ENCODE results near the gene GABRP. TPM values are rescaled to one million over a fixed set of nuclear protein-coding genes. Genes with fewer than 3 reads are reported as not detected.

Gene GABRP
- total RNA-seq, 4 donors from 2014 or later: 3.0 to 40.8 (median 19.3) TPM

GRCh38 chr5:170857066-170857465, 73.5 kb downstream of the GABRP start:
- 86 to 87% methylated on average over 2 of the region's 2 CpGs for WGBS, 2 donors
- no peak overlapping the region for H3K4me3 ChIP-seq (ENCODE audit: low read depth, poor library complexity, severe bottlenecking)
- intact Hi-C loops (cut with DNase I; ENCODE audit: low total_unique reads): no loop called here
- TF ChIP-seq, protein P1, sequence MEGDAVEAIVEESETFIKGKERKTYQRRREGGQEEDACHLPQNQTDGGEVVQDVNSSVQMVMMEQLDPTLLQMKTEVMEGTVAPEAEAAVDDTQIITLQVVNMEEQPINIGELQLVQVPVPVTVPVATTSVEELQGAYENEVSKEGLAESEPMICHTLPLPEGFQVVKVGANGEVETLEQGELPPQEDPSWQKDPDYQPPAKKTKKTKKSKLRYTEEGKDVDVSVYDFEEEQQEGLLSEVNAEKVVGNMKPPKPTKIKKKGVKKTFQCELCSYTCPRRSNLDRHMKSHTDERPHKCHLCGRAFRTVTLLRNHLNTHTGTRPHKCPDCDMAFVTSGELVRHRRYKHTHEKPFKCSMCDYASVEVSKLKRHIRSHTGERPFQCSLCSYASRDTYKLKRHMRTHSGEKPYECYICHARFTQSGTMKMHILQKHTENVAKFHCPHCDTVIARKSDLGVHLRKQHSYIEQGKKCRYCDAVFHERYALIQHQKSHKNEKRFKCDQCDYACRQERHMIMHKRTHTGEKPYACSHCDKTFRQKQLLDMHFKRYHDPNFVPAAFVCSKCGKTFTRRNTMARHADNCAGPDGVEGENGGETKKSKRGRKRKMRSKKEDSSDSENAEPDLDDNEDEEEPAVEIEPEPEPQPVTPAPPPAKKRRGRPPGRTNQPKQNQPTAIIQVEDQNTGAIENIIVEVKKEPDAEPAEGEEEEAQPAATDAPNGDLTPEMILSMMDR (IDR thresholded peaks at IDR 0.05): no peak
- no peak for TF ChIP-seq POLR2A (IDR thresholded peaks at IDR 0.05)
- DNase-seq (ENCODE audit: low spot score in 2 of 2): no peak

DNA sequence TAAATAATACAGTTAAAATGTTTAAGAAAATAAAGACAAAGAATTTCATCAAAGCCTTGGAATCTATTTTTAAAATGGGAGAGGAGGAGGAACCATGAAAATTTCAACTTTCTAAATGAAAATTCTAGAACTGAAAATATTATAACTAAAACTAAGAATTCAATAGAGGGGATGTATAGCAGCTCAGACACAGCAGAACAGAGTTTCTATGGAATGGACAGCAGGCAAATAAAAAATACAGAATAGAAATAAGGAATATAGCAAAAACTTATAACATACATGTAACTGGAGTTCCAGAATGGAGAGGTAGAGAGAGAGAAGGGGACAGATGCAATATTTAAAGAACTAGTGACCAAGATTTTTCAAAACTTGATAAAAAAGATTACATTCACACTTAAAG, 76.9 kb downstream of the GABRP start:
- TF ChIP-seq POLR2A (IDR thresholded peaks at IDR 0.05): no peak
- TF ChIP-seq, protein P1 (IDR thresholded peaks at IDR 0.05): no peak
- no peak overlapping the region for H3K4me3 ChIP-seq (ENCODE audit: low read depth, poor library complexity, severe bottlenecking)
- no peak for DNase-seq (ENCODE audit: low spot score in 2 of 2)
- intact Hi-C loops (cut with DNase I; ENCODE audit: low total_unique reads): no loop called here

GRCh38 chr5:170860818-170861666, 77.5 kb downstream of the GABRP start:
- intact Hi-C loops (cut with DNase I; ENCODE audit: low total_unique reads): no loop called here
- no peak overlapping the region for H3K4me3 ChIP-seq (ENCODE audit: low read depth, poor library complexity, severe bottlenecking)
- 78 to 79% methylated on average over 5 of the region's 5 CpGs for WGBS, 2 donors
- DNase-seq (ENCODE audit: low spot score in 2 of 2): no peak
- TF ChIP-seq, protein P1 (IDR thresholded peaks at IDR 0.05): no peak
- TF ChIP-seq POLR2A (IDR thresholded peaks at IDR 0.05): no peak

- H3K4me3 ChIP-seq (ENCODE audit: low read depth, poor library complexity, severe bottlenecking): no peak overlapping the region
- no peak for TF ChIP-seq POLR2A (IDR thresholded peaks at IDR 0.05)
- TF ChIP-seq, protein P1 (IDR thresholded peaks at IDR 0.05): no peak
- DNase-seq (ENCODE audit: low spot score in 2 of 2): no peak
- WGBS, 2 donors: 11 to 17% methylated on average over 10 to 12 of the region's 26 CpGs
- intact Hi-C loops (cut with DNase I; ENCODE audit: low total_unique reads): no loop called here
Measured at GRCh38 chr5:170861667-170861916, 78.1 kb downstream of the GABRP start.

DNA sequence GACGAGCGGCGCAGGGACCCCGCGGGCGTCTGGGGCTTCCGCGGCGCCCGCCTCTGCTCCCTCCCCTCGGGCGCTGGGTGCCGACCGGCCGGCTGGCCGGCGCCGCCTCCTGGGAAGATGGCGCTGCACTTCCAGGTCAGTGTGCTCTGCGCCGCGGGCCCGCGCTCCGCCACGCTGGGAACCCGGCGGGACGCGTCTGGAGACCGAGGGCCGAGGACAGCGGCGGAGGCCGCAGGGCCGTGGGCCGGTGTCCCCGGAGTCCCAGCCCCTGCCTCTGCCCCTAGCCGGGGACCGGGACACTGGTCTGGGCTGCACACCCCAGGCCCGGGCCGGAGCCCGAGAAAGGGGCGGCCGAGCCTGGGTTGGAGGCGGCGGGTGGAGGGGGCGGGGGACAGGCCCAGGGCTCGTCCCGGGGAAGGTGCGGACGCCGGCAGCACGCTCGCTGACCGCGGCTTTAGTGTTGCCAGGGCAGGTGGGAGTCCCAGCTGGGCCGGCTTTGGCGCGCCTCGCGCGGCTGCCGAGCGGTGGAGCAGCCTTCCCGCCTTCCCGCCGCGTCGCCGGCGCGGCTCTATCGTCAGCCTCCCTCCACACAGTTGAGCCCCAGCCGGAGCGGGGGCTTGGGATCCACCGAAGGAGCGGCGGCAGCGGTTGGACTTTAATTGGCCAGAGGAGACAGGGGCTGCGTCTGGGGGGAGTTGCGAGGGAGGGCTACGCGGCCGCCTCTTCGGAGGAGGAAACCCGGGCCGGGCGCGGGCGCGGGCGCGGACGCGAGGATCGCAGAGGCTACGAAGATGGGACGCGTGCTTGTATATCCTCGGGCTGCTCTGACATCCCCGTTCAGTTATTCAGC, 78.6 kb downstream of the GABRP start, which contains the start of gene RANBP17:
TSS of gene RANBP17 (plus strand) at position 102 of the 850 bp plus-strand sequence.
- 2 to 4% methylated on average over 28 to 56 of the region's 102 CpGs for WGBS, 2 donors
- H3K4me3 ChIP-seq (ENCODE audit: low read depth, poor library complexity, severe bottlenecking): peak within 1 kb of the TSS; percentile 41
- TF ChIP-seq, protein P1 (IDR thresholded peaks at IDR 0.05): no peak
- no peak for TF ChIP-seq POLR2A (IDR thresholded peaks at IDR 0.05)
- no peak for DNase-seq (ENCODE audit: low spot score in 2 of 2)
- intact Hi-C loops (cut with DNase I; ENCODE audit: low total_unique reads): no loop called here
